ENCODE results near the gene CPE. TPM values are rescaled to one million over a fixed set of nuclear protein-coding genes. Genes with fewer than 3 reads are reported as not detected.

CPE gene
- total and polyA plus RNA-seq, 4 donors, result 3.0 to 5.6 (median 4.5) TPM

- H3K4me1 ChIP-seq (ENCODE audit: control insufficient read depth in 4 of 4, insufficient read depth in 4 of 4, low read length in 3 of 4), result peaks cover 0 to 63% (median 40%) of the 10 kb centered on the region in 4 donors
Observed at GRCh38 chr4:165331823-165332222, 47.0 kb upstream of the CPE start.

GRCh38 chr4:165332502-165332901, 46.3 kb upstream of the CPE start:
- peak overlapping the region in 1 of 2 donors; percentile 9 for H3K27ac ChIP-seq (ENCODE audit: low read depth in 1 of 2, low read length in 2 of 2)
- H3K36me3 ChIP-seq (ENCODE audit: control insufficient read depth in 4 of 4, insufficient read depth in 3 of 4, low read depth in 1 of 4, low read length in 3 of 4), result peaks cover 1 to 22% (median 8%) of the 10 kb centered on the region in 4 donors
- peak overlapping the region in 2 of 3 donors; percentile 4 to 67 for H3K4me3 ChIP-seq (ENCODE audit: low read depth in 1 of 3, low read length in 3 of 3)
- WGBS, result 24% methylated on average over 1 of the region's 1 CpG
- H3K4me1 ChIP-seq (ENCODE audit: control insufficient read depth in 4 of 4, insufficient read depth in 4 of 4, low read length in 3 of 4), result peaks cover 0 to 67% (median 43%) of the 10 kb centered on the region in 4 donors
- TF ChIP-seq ZBTB33 (IDR thresholded peaks at IDR 0.05), result no peak
- TF ChIP-seq FOXA1 (IDR thresholded peaks at IDR 0.05), result no peak
- no peak for TF ChIP-seq RAD21 (IDR thresholded peaks at IDR 0.05)
- no peak for TF ChIP-seq EGR1 (IDR thresholded peaks at IDR 0.05; ENCODE audit: low read depth in 2 of 2)
- no peak for TF ChIP-seq HNF4A (conservative IDR thresholded peaks at IDR 0.05)
- no peak for TF ChIP-seq GABPA (IDR thresholded peaks at IDR 0.05 in 1 of 2, conservative IDR thresholded peaks at IDR 0.05 in 1 of 2)
- TF ChIP-seq REST (IDR thresholded peaks at IDR 0.05), result no peak
- TF ChIP-seq TAF1 (conservative IDR thresholded peaks at IDR 0.05), result no peak
- no peak for TF ChIP-seq JUND (IDR thresholded peaks at IDR 0.05)
- no peak for TF ChIP-seq CTCF (IDR thresholded peaks at IDR 0.05; ENCODE audit: low read depth, low read length, missing input control)
- TF ChIP-seq NR2F2 (IDR thresholded peaks at IDR 0.05), result no peak
- no peak for TF ChIP-seq ATF3 (IDR thresholded peaks at IDR 0.05)
- no peak for TF ChIP-seq YY1 (IDR thresholded peaks at IDR 0.05)
- no peaks in the 10 kb centered on the region for H3K27me3 ChIP-seq (ENCODE audit: control insufficient read depth in 4 of 4, insufficient read depth in 4 of 4, low read length in 3 of 4)
- no peaks in the 10 kb centered on the region for H3K9me3 ChIP-seq (ENCODE audit: control insufficient read depth in 4 of 4, low read length in 3 of 4)
- DNase-seq (ENCODE audit: low spot score), result no peak
- H3K9ac ChIP-seq (ENCODE audit: low read depth in 1 of 2, low read length in 2 of 2), result peak overlapping the region in 1 of 2 donors; percentile 45

More at GRCh38 chr4:165331823-165332222, 47.0 kb upstream of the CPE start:
- no peaks in the 10 kb centered on the region for H3K9me3 ChIP-seq (ENCODE audit: control insufficient read depth in 4 of 4, low read length in 3 of 4)
- peaks cover 0 to 22% (median 8%) of the 10 kb centered on the region in 4 donors for H3K36me3 ChIP-seq (ENCODE audit: control insufficient read depth in 4 of 4, insufficient read depth in 3 of 4, low read depth in 1 of 4, low read length in 3 of 4)
- H3K27ac ChIP-seq (ENCODE audit: low read depth in 1 of 2, low read length in 2 of 2), result peak overlapping the region; percentile 3 to 19
- WGBS, result 44% methylated on average over 10 of the region's 10 CpGs
- no peak for DNase-seq (ENCODE audit: low spot score)
- TF ChIP-seq HNF4G (IDR thresholded peaks at IDR 0.05) (no peak), HNF4A (conservative IDR thresholded peaks at IDR 0.05) (no peak), ATF3 (IDR thresholded peaks at IDR 0.05) (no peak), NR2F2 (IDR thresholded peaks at IDR 0.05) (no peak), FOXA2 (IDR thresholded peaks at IDR 0.05) (no peak), RXRA (IDR thresholded peaks at IDR 0.05) (no peak), YY1 (IDR thresholded peaks at IDR 0.05) (no peak), RAD21 (IDR thresholded peaks at IDR 0.05) (no peak), EGR1 (IDR thresholded peaks at IDR 0.05; ENCODE audit: low read depth in 2 of 2) (no peak), CTCF (IDR thresholded peaks at IDR 0.05; ENCODE audit: low read depth, low read length, missing input control) (no peak)
- no peak overlapping the region for H3K9ac ChIP-seq (ENCODE audit: low read depth in 1 of 2, low read length in 2 of 2)
- H3K4me3 ChIP-seq (ENCODE audit: low read depth in 1 of 3, low read length in 3 of 3), result peak overlapping the region in 2 of 3 donors; percentile 45 to 67
- H3K27me3 ChIP-seq (ENCODE audit: control insufficient read depth in 4 of 4, insufficient read depth in 4 of 4, low read length in 3 of 4), result no peaks in the 10 kb centered on the region
